LNCAP (cell line): ENCODE results near the gene ADAMTS4.
A peak's percentile ranks its signal among the peaks of the same experiment; 100 is the strongest.

Source experiments
- TF ChIP-seq, protein P1 (sequence below): fragments of 450-650 bp; IDR thresholded peaks from 2 replicates; pipeline ENCODE4 v1.5.1; 2017; ENCODE audit warnings: mild to moderate bottlenecking

ADAMTS4 gene

DNA sequence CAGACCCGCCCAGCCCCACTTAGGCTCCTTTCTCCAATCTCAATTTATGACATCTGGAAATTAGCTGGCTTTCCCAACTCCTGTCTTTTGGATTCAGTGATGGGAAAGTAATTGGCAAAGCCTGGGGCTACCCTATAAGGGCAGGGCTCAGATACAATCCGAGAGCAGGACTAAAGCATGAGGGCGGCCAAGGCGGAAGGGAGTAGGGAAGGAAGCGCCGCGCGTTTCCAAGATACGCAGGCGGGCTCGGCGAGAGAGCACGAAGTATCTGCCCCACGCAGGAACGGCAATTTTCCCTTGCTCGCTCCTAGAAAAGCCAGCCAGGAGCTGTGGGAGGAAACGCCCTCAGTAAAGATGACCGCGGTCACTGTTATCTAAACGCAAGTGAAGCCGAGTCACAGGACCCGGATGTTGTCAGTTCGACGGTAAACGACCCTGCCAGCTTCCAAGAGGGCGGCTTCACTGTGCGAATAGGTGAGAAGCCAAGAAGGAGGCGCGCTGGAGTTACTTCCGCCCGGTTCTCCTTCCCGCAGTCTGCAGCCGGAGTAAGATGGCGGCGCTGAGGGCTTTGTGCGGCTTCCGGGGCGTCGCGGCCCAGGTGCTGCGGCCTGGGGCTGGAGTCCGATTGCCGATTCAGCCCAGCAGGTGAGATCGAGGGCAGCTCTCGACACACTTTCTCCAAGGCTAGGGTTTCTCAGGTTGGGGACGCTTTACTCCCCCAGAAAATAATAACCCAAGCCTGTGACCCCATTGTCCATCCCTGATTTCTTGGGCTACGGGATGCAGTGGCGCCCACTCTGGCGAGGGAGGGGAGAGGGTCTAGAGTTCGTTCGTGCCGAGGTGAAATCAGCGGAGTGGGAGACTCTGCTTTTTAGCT is 3.2 kb upstream of the ADAMTS4 start, which contains the start of gene NDUFS2:
TSS of gene NDUFS2 (plus strand) at position 532 of the 877 bp plus-strand sequence. CDS start at position 551, 19 bp downstream.
- TF ChIP-seq, protein P1, sequence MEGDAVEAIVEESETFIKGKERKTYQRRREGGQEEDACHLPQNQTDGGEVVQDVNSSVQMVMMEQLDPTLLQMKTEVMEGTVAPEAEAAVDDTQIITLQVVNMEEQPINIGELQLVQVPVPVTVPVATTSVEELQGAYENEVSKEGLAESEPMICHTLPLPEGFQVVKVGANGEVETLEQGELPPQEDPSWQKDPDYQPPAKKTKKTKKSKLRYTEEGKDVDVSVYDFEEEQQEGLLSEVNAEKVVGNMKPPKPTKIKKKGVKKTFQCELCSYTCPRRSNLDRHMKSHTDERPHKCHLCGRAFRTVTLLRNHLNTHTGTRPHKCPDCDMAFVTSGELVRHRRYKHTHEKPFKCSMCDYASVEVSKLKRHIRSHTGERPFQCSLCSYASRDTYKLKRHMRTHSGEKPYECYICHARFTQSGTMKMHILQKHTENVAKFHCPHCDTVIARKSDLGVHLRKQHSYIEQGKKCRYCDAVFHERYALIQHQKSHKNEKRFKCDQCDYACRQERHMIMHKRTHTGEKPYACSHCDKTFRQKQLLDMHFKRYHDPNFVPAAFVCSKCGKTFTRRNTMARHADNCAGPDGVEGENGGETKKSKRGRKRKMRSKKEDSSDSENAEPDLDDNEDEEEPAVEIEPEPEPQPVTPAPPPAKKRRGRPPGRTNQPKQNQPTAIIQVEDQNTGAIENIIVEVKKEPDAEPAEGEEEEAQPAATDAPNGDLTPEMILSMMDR, result peak; percentile 34; the same call in 1 of the 2 replicates

DNA sequence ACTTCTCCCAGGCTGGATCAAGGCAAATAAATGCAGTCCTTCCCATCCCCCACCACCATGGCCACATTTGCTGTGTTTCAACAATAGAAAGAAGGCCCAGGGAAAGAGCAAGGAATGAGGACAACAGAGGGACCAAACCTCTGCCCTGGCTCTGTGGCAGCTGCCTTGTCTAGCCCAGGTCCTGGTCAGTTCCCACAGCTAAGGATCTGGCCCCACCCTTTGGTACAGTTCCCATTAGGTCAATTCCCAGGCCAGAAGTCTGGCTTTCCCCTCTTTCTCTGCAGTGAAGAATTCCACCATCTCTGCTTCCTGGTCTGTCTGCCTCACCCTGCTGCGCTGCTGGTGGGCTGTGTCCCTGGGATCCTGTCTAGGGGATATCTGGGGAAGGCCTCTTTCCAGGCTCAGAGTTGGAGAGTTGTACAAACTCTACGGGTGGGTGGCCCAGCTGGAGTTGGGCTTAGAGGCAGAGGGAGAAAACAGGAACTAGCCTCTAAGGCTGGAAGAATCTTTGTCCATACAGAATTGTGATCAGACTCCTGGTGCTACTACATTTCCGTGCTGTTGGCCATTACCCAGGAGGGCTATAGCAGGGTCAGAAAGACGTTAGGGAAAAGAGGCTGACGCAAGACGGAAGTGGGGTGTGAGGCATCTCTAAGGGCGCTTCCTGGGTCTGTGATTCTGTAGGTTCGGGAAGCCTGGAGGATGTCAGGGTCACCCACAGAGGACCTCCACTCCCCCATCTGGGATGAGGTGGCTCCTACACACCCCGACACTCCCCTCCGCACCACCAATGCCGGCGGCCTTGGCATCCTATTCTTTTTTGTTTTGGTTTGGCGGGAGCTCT is 2.4 kb upstream of the ADAMTS4 start:
- TF ChIP-seq, protein P1, result no peak

DNA sequence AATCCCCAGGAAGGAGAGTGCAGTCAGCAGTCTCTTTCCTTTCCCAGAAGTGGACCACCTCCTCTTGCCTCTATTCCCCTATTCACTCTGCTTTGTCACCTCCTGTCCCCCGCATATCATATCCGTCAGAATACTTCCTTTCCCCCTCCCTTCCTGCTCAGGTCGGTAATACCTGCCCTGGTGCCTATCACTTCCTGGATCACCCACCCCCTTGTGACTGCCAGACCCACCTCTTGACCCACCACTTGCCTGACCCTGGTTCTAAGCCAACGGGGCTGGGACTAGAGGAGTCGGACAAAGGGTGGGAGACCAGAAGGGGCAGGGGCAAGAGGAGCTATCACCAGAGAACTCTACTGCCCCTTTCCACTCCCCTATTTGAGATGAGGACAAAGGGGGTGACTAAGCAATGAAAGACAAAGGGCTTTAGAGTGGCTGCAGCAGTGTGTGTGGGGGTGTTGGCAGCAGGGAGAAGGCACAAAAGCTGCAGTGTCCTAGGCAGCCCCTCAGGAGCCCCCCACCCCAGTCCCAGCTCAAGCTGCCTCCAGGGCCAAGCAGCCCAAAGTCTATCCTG is 1.7 kb upstream of the ADAMTS4 start:
- TF ChIP-seq, protein P1, result no peak

DNA sequence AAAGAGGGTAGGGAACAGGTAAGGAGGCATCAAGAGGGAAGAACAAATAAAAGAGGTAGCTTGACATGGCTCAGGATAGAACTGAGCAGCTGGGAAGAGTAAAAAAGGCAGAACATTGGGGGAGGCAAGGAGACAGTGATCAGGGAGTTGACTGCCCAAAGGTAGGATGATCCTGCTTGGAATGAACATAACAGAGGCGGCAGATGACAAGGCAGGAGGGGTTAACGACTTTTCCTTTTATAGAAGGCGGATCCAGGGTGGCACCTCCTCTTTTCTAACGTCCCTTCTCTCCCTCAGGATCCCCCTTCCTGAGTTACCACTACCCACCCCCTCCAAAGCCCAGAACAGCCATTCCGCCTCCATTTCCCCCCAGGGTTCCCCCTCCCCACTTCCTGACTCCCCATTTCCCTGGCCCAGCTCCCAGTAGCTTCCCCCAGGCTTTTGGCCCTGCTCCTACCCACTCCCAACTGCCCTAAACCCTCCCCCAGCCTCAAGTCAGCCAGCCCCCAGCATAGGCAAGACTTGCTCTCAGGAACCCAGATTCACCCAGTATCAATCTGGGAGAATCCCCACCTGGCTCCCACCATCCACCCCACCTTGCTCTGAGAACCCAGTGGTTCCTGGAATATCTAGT is 769 bp upstream of the ADAMTS4 start:
- TF ChIP-seq, protein P1, result no peak

DNA sequence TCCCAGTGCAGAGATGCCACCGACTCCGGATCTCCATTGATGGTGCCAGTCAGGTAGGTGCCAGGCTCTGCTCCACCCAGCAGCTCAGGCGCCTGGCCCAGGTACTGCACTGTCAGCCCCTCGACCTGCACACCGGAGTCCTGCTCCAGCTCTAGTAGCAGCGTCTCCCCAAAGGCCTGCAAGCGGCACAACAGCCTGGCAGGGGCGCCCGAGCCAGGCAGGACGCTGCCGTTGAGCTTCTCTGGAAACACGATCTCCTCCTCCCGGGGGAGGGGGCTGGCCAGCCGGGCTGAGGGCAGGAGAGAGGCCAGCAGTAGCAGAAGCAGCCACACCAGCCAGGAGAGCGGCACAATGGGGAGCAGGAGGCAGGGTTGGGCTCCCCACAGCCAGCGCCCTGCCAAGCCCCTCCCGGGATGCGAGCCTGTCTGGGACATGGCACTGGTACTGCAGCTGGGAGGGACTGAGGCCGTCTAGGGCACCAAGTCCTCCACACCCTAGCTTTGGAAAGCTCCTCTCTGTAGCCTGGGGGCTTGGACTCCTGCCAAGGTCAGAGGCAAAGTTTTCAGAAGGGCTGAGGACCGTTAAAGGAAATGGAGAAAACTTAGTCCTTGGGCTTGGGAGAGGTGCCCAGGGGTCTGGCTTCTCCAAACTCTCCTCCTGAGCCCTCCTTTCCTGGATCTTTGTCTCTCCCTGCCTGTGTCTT is 509 bp downstream of the ADAMTS4 start:
- TF ChIP-seq, protein P1, result no peak

DNA sequence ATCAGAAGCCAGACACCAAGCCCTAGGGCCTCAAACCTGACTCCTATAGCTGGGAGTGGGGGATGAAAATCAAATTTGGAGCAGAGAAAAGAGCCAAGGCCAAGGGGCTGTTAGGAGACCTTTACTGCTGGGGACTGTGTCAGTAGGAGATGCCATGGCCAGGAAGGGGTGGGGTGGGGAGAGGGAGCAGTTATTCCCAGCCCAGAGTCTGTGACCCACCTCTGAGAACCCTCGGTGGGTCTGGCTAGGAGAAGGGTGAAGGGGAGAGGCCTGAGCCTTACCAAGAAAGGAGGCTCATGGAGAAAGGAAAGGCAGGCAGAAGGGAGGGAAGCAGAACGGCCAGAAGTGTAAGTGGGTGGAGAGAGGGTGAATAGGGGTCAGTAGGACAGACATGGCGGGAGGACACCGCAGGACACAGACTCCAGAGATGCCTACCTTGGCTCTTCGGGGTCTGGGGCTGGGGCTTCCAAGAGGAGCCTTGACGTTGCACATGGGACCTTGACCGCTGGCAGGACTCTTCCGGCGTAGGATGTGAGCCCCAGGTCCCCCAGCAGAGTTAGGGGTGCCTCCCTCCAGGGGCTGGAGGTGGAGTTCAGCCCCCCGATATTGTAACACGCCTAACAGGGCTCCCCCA is 1.2 kb downstream of the ADAMTS4 start:
- TF ChIP-seq, protein P1, result no peak
